GM20000 (cell line): ENCODE data around the gene SPG7.

Source experiments
- DNase-seq: peaks from one replicate; pipeline ENCODE4 v3.0.0; 2012; ENCODE audit warnings: low spot score
- TF ChIP-seq, protein P1 (sequence below): IDR thresholded peaks from 2 replicates; pipeline ENCODE4 v1.5.1; 2012; ENCODE audit warnings: mild to moderate bottlenecking, control low read depth; ENCODE audit errors: extremely low read depth, missing control alignments

SPG7 gene

DNA sequence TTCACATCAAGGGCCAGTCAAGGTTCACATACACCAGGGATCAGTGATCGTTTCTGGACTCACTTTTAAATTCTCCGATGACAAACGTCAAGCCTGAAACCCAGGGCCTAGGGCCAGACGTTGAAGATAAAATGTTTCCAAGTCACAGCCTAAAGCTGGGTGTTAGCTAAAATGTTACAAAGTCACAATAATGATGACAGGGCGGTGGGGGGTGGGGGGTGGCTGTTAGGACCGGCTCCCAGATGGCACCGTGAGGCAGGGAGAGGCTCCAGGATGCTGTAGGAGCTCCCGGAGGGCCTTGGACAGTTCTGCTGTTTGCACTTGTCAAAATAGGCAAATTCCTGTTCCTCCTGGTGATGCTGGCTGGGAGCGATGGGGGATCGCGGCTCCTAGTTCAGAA lies 35.9 kb downstream of the SPG7 start:
- TF ChIP-seq, protein P1, sequence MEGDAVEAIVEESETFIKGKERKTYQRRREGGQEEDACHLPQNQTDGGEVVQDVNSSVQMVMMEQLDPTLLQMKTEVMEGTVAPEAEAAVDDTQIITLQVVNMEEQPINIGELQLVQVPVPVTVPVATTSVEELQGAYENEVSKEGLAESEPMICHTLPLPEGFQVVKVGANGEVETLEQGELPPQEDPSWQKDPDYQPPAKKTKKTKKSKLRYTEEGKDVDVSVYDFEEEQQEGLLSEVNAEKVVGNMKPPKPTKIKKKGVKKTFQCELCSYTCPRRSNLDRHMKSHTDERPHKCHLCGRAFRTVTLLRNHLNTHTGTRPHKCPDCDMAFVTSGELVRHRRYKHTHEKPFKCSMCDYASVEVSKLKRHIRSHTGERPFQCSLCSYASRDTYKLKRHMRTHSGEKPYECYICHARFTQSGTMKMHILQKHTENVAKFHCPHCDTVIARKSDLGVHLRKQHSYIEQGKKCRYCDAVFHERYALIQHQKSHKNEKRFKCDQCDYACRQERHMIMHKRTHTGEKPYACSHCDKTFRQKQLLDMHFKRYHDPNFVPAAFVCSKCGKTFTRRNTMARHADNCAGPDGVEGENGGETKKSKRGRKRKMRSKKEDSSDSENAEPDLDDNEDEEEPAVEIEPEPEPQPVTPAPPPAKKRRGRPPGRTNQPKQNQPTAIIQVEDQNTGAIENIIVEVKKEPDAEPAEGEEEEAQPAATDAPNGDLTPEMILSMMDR: no peak
- DNase-seq: no peak

DNA sequence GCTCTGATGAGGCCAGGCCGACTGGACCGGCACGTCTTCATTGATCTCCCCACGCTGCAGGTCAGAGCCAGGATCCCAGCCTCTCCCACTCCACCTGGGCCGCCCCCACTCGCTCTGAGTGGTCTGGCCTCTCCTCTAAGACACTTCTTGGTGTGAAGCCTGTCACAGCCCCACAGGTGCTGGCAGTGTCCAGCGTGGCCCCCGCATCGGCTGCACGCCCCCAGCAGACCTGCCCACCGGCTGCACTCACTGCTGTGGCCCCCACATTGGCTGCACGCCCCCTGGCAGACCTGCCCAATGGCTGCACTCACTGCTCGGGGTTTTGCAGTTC lies 36.5 kb downstream of the SPG7 start:
- TF ChIP-seq, protein P1: no peak
- DNase-seq: no peak

DNA sequence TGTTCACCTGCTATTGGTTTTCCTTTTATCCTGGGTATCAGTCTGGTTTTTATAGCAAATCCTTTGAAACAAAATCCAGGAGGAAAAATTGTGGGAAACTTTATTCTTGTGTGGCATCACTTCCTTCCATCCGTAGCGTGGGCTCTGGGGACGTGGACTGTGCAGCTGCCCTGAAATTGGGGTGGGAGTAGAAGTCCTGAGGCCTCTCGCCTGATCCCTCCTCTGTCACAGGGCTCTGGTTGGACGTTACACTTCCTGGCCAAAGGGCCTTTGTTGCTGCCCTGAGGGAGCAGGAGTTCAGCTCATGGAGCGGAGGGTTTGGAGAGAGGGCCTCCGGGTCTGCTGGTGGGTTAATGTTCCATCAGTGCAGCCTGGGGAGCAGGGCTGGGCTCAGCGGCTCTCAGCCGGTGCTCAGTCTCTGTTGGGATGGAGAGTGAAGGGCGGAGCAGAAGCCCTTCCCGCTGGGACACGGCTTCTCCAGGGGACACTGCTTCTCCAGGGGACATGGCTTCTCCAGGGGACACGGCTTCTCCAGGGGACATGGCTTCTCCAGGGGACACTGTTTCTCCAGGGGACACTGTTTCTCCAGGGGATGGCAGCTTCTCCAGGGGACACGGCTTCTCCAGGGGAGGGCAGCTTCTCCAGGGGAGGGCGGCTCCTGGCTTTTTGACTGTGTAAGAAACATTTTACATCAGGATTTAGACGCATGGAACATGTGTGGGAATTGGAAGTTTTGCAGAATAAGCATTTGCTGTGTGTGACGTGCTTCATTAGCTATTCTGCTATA lies 37.0 kb downstream of the SPG7 start:
- DNase-seq: no peak
- TF ChIP-seq, protein P1: no peak

DNA sequence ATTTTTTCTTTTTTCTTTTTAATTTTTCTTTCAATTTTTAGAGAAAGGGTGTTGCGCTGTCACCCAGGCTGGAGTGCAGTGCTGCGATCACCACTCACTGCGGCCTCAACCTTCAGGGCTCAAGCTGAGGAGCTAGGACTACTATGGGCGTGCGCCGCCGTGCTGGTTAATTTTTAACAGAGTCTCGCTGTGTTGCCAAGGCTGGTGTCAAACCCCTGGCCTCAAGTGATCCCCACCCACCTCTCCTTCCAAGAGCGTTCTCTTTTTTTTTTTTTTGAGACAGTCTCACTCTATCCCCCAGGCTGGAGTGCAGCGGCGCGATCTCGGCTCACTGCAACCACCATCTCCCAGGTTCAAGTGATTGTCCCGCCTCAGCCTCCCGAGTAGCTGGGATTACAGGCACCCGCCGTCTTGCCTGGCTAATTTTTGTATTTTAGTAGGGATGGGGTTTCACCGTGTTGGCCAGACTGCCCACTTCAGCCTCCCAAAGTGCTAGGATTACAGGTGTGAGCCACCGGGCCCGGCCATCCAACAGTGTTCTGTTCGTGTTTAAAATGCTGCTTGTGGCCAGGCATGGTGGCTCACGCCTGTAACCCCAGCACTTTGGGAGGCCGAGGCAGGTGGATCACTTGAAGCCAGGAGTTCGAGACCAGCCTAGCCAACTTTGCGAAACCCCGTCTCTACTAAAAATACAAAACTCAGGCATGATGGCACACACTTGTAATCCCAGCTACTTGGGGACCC lies 37.8 kb downstream of the SPG7 start:
- DNase-seq: no peak
- TF ChIP-seq, protein P1: no peak

DNA sequence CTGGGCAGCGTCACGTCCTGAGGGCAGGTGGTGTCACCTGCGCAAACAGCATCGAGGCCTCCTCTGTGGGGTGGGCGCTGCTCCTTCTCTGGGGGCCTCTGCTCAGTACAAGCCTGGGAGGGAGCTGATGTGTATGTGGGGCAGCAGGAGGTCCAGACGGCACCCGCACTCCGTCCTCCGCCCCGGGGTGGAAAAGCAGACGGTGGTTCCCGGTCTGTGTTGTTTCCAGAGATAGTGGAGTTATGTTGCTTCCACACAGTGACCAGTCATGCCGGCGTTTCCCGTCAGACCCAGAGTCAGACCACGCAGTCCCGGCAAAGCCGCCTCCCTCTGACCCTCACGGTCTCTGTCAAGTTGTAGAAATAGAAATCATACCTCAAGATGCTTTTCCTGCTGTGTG lies 38.6 kb downstream of the SPG7 start:
- DNase-seq: no peak
- TF ChIP-seq, protein P1: no peak

DNA sequence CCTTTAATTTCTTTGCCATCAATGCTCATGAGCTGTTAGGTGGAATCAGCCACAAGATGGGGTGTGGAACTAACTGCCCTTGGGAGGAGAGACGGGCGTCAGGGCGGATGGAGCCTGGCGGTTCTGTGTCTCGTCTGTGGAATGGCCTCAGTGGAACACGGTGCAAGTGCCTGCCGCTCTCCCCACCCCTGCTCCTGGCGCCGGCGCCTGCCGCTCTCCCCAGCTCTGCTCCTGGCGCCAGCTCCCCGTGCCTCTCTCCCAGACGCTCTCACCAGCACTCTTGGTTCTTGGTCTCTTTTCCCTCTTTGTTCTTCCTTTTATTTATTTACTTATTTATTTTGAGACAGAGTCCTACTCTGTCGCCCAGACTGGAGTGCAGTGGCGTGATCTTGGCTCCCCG lies 39.1 kb downstream of the SPG7 start:
- TF ChIP-seq, protein P1: no peak
- DNase-seq: no peak

DNA sequence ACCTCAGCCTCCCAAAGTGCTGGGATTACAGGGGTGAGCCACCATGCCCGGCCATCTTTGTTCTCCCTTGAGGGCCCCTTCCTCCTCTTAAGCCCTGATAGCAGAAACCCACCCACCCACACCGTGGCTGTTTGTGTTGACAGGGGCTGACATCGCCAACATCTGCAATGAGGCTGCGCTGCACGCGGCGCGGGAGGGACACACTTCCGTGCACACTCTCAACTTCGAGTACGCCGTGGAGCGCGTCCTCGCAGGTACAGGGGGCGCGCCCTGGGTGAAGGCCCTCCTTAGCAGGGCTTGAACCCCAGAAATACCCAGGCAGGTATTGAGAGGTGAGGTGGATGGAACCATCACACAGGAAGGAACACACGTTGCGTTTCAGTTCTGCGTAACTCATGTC lies 39.7 kb downstream of the SPG7 start:
- no peak for DNase-seq
- TF ChIP-seq, protein P1: no peak
